Astrocyte (in vitro differentiated cells and primary cell): ENCODE results near the gene SPO11.

Source experiments
- CTCF ChIP-seq: IDR thresholded peaks from 2 replicates; pipeline ENCODE4 v1.5.1; 2011; ENCODE audit warnings: low read depth, mild to moderate bottlenecking, inconsistent platforms, low read length, moderate library complexity; ENCODE audit not compliant: insufficient read depth
- EZH2 ChIP-seq: IDR thresholded peaks from 2 replicates; pipeline ENCODE4 v1.6.1; 2012; ENCODE audit warnings: mild to moderate bottlenecking, low read length, inconsistent platforms; ENCODE audit not compliant: insufficient read depth

GRCh38 chr20:57315976-57316480 is 13.6 kb upstream of the SPO11 start:
- TF ChIP-seq EZH2, result no peak
- TF ChIP-seq CTCF, result no peak
